ENCODE measurements around the gene ICAM3.
A peak's percentile ranks its signal among the peaks of the same experiment; 100 is the strongest.

The ICAM3 gene

DNA sequence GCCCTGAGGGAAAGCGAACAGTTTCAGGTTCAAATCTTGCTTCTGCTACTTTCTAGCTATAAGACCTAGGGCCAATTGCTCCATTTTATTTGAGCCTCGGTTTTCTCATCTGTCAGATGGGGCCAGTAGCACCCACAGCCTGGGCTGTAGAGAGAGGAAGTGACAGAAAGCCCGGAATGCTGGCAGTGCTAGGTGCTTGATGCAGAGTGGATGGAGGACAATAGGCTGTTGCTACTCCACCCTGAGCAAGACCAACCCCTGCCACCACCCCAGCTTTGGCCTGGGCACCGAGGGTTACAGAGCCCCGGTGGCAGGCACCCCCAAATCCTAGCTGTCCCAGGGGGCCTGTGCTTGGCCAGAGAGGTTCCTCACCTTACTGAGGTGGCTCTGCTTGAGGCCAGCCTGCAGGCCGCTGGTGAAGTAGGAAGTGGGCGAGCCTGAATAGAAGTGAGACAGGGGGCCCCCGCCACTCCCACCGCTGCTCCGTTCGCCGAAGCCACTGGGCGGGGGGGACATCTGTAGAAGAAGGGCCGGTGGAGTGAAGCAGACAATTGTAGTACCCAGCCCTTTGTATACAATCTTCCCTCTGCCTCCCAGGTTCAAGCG is 21.5 kb downstream of the ICAM3 start:
- no peak for DNase-seq

DNA sequence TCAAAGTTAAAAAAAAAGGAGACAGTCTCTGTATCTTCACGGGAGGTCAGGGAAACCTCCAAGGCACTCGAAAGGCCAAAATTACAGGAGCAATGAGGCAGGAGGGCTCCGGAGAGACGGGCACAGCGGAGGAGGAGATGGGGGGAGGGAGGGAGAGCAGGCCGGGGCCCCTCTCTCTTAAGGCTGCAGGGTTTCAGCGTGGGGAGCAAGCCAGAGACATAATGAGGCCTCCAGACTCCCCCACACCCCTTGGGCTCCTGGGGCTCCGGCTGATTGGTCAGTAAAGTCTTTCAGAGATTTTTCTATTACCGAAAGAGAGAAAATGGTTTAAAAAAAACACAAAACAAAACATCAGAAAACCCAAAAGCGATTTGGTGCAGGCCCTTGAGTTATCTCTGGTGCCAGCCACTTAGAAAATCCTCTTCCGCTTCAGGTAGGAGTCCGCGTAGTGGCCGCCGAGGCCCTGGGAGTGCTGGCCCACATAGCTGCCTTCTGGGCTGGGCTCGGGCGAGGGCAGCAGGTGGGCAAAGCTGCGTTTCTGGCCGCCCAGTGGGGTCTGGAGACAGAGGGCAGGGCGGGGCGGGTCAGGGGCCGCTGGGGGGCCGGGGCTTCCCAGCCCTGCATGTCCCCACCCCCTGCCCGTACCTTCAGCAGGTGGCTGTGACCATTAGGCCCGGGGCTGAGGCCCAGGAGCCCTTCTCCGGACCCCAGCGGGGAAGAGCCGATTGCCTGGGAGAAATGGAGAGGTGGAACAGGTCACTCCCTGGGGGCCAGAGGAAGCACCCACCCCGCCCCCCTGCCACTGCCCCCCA is 22.2 kb downstream of the ICAM3 start:
- DNase-seq: no peak

DNA sequence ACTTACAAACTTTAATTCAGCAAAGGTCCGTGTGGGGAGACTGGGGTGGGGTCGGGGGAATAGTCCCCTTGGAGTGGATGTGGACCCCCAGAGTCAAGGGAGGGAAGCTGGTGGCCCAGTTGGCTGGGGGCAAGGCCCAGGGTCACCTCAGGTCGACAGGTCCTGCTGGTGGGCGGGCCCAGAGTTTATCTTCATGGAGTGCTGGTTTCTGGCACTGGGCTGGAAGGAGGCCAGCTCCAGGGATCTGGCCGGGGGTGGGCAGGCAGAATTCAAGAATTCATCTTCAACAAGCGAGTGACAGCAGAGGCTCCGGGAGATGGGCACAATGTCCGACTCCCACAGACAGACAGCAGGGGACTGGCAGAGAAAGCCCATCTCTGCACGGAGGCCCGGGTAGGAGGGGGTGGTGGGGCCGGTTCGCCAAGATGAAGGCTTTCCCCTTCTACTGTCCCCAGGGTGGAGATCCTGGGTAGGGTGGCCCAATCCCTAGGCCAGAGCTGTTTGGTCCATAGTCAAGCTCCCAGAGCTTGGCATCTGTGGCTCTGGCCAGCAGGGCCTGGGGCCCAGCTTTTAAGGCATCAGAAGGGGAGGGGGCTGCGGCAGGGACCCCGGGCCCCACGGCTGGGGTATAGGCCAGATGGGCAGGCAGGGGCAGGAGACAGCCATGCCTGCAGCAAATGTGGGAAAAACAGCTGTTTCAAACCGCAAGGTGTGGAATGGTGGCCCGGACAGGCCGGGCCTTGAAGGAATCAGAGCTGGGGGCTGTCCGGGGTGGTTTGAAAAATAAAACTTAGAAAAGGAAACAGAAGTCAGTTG is 23.0 kb downstream of the ICAM3 start:
- no peak for DNase-seq

DNA sequence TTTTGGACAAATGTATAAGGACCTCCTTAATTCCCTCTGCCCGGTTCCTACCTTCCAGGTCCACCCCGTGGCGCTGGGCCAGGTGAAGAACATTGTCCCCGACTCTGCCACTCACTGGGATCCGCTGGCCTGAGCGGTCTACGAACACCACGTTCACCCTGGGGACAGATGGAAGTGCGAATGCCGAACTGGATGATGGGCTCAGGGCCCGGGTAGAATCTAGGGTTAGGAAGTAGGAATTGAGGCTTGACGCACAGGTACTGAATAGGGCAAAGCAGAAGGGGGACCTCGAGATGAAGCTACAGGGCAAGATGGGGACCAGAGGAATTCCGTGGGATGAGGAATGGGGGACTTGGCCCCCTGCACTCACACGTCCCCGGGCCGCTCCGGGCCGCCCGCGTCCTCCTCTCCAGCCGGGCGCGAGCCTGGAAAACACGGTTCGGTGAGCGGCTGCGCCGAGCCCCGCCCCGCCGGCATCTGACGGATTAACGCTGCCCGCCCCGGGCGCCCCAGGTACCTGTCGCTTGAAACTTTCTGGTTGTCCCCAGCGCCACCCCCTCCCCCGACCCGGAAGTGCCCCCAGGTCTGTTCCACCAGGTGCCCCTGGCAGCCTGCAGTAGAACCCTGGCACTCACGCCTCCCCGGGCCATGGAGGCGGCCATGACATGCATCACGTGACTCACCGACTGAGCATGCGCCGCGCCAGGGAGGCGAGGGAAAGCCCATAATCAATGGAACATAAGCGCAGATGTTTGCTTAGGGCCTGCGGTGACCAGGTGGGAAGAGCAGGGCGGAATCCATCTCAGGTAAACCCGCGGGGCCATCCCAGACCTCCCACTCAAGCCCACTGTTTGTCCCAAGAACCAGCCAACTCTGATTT is 23.8 kb downstream of the ICAM3 start, which contains the start of gene FDX2:
FDX2 (minus strand) TSS at position 681 of the 880 bp plus-strand sequence; CDS start at position 662, 19 bp downstream.
- DNase-seq: peak; percentile 92

DNA sequence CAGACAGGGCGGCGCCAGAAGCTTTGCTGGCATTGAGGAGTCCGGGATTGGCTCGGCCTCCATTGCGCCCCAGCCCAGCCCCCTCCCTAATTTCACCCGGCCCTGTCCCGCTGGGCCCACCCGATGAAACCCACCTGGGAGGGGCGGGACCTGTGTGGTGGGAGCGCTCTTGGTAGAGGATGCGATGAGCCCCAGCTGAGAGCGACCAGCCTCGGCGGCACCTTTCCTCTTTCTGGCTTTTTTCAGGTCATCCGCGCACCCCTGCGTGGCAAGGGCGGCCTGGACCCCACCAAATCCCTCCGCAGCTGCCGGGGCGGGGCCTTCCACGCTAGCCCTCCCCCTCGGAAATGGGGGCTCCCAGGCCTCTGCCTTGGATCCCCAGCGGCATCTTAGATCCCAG is 30.0 kb downstream of the ICAM3 start, which contains the start of gene ZGLP1:
ZGLP1 (minus strand) TSS at position 393 of the 400 bp plus-strand sequence.
- no peak for DNase-seq

DNA sequence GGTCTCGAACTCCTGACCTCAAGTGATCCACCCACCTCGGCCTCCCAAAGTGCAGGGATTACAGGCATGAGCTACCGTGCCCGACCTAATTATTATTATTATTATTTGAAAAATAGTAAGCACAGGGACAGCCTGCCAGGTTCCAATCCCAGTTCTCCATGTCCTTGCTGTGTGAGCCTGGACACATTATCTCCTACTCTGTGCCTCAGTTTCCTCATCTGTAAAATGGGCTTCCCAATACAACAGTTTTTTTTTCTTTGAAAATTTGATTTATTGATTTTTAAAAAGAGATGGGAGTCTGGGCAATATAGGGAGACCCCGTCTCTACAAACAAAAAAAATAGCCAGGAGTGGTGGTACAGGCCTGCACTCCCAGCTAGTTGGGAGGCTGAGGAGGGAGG is 33.1 kb downstream of the ICAM3 start:
- no peak for DNase-seq

DNA sequence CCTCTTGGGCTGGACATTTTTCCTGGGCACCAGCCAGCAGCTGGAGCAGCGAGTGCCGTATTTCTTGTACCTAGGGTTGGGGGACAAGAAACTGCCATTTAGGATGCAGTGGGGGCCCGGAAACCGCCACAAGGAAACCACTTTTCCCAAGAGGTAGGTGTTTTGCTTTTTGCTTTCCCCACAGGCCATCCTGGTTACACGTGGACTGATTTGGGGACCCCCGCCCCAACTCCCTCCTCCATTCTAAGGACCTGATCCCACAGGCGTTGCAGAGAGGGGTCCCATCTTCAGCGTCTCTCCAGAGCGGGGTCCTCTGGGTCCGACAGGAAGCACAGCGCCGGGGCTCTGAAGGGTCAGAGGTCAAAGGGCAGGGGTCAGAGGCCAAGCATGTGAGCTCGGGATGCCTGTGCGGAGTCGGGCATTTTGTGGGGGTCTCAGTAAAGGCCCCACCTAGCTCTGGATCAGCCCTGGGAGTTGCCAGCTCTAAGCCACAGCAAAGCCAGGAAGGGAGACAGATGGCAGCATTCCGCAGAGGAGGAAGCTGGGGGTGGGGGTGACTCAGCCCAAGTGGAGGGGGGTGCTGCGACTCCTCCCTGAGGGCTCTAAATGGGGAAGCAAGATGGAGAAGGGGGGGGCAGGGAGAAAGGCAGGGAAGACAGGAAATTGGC is 34.2 kb downstream of the ICAM3 start:
- DNase-seq: no peak

DNA sequence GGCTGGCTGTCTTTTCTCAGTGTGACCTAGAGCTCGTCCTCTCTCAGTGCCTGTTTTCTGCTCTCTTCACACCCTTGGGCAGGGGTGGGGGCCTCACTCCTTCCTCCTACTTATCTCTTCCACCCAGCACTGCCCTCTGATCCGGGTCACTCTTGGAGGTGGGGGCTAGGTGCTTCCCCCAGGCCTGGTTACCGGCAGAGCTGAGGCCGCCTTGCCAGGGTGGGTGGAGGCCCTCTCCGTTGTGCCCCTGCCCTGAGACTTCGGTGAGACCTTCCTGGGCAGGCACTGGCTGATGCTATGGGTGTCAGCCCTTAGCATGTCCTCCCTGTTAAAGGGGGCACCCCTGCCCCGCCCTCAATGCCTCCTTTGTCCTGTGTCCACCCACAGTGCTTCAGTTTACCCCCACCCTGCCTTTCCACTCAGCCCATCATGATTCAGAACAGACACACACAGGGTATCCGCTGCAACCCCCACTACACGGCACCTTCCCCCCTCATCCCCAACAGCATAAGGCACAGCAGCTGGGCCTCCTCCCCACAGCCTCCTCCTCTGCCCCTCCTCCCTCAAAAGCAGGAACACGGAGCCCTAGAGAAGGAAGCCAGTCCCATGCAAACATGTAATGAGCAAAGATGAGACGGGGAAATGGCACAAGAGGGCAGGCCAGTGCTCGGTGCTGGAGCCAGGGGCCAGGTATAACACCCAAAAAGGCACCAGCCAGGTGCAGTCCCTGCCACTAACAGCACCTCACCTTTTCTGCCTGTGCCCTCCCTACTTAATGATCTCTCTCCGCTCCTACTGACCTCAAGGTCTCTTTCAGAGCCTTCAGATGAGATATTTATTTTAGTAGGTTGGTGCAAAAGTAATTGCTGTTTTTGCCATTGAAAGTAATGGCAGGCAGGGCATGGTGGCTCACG is 39.6 kb downstream of the ICAM3 start:
- DNase-seq: no peak

DNA sequence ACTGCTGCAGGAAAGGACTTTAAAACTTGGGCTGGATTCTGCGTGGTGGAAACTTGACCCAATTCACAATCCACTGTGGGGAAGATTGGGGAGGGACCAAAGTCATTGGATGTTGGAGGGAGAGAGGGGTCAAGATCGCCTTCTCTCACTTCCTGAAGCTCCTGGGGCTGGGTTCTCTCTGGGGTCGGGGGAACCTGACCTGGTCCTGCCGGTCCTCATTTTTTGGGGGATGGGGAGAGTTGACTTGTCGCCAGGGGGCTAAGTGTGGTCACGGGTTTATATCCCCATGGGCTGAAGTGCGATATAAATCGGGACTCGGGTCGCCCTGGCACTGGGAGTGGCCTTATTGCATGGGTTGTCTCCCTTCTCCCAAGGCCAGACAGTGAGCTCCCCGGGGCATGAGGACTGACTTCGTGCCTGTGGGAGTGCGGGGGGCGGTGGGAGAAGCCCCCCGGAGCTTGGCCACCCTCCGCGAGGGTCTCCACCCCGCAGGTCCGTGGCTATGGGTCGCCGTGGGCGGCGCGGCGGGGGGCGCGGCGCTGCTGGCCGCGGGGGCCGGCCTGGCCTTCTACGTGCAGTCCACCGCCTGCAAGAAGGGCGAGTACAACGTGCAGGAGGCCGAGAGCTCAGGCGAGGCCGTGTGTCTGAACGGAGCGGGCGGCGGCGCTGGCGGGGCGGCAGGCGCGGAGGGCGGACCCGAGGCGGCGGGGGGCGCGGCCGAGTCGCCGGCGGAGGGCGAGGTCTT is 43.4 kb downstream of the ICAM3 start:
- no peak for DNase-seq

DNA sequence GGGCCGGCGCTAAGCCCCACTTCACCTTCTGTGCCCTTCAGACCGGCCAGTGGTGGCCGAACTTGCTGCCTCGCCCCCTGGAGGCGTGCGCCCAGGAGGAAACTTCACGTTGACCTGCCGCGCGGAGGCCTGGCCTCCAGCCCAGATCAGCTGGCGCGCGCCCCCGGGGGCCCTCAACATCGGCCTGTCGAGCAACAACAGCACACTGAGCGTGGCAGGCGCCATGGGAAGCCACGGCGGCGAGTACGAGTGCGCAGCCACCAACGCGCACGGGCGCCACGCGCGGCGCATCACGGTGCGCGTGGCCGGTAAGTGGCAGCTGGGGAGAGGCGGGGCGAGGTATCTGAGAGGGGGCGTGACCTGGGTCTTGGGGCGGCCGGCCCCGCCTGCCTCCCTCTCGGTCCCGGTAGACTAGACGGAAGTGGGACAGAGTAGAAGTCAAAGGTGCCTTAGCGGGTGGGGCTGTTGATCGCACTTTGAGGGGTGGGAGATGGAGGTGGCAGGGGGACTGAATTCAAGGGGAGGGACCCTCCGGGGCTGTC is 44.0 kb downstream of the ICAM3 start:
- peak; percentile 70 for DNase-seq

DNA sequence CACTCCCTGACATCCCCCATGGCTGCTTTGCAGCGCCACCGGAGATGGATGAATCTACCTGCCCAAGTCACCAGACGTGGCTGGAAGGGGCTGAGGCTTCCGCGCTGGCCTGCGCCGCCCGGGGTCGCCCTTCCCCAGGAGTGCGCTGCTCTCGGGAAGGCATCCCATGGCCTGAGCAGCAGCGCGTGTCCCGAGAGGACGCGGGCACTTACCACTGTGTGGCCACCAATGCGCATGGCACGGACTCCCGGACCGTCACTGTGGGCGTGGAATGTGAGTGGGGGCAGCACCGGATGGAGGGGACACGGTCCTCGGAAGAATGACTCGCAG is 45.1 kb downstream of the ICAM3 start:
- DNase-seq: no peak

DNA sequence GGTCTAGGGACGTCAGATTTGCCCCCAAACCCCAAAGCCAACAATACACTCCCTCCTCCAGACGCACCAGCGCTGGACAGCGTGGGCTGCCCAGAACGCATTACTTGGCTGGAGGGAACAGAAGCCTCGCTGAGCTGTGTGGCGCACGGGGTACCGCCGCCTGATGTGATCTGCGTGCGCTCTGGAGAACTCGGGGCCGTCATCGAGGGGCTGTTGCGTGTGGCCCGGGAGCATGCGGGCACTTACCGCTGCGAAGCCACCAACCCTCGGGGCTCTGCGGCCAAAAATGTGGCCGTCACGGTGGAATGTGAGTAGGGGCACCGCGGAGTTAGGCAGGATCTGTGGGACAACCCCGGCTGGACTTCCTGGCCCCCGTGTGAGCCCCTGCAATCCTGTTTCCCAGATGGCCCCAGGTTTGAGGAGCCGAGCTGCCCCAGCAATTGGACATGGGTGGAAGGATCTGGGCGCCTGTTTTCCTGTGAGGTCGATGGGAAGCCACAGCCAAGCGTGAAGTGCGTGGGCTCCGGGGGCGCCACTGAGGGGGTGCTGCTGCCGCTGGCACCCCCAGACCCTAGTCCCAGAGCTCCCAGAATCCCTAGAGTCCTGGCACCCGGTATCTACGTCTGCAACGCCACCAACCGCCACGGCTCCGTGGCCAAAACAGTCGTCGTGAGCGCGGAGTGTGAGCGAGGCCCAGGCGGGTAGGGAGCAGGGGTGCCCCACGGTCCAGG is 45.6 kb downstream of the ICAM3 start:
- no peak for DNase-seq

DNA sequence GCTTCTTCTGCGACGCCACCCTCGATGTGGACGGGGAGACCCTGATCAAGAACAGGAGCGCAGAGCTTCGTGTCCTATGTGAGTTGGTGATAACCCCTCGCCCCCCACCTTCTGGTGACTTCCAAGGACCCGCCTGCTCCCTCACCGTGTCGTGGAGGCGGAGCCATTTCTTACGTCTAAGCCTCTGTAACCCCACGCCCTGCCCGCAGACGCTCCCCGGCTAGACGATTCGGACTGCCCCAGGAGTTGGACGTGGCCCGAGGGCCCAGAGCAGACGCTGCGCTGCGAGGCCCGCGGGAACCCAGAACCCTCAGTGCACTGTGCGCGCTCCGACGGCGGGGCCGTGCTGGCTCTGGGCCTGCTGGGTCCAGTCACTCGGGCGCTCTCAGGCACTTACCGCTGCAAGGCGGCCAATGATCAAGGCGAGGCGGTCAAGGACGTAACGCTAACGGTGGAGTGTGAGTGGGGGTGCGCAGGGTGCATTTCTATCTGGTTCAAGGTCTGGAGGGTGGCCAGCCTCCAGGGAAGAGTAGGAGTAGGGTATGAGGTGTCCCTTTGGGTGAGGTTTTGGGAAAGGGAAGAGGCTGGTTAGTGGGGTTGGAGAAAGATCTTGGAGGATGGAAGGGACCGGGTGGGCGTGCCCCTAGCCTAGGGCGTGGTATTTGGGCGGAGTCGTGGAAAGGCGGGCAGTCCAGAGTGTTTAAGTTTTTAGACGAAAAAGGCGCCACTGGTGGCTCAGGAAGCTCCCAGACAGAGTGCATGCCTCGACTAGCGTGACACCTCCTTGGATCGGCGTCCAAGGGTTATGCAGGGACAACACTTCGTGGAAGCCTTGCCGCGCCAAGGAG is 46.4 kb downstream of the ICAM3 start:
- no peak for DNase-seq

DNA sequence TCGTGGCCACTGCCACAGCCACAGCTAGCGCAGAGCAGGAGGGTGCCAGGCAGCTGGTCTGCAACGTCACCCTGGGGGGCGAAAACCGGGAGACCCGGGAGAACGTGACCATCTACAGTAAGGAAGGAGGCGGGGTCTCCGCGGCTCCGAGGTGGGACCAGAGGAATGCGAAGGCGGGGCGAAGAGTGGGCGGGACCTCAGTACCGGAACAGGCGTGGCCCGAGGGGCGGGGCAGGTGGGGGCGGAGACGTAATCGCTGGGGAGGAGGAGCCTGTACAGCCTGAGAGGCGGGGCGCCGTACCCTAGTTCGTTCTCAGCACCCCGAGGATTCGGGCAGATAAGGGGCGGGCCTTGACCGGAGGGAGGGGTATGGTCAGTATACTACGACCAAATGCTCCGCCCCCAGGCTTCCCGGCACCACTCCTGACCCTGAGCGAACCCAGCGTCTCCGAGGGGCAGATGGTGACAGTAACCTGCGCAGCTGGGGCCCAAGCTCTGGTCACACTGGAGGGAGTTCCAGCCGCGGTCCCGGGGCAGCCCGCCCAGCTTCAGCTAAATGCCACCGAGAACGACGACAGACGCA is 47.1 kb downstream of the ICAM3 start:
- peak; percentile 71 for DNase-seq

DNA sequence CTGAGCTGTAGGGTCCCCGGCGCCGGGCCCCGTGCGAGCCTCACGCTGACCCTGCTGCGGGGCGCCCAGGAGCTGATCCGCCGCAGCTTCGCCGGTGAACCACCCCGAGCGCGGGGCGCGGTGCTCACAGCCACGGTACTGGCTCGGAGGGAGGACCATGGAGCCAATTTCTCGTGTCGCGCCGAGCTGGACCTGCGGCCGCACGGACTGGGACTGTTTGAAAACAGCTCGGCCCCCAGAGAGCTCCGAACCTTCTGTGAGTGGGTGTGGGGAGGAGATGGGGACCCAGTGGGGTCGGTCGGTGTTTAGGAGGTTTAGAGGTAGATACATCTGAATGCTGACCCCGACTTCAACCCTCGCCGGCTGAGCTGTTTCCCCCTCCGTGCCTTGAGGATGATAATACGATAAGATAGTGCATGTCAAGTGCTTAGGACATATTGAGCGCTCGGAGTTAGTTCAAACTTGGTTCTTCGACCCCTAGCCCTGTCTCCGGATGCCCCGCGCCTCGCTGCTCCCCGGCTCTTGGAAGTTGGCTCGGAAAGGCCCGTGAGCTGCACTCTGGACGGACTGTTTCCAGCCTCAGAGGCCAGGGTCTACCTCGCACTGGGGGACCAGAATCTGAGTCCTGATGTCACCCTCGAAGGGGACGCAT is 47.7 kb downstream of the ICAM3 start:
- DNase-seq: no peak

DNA sequence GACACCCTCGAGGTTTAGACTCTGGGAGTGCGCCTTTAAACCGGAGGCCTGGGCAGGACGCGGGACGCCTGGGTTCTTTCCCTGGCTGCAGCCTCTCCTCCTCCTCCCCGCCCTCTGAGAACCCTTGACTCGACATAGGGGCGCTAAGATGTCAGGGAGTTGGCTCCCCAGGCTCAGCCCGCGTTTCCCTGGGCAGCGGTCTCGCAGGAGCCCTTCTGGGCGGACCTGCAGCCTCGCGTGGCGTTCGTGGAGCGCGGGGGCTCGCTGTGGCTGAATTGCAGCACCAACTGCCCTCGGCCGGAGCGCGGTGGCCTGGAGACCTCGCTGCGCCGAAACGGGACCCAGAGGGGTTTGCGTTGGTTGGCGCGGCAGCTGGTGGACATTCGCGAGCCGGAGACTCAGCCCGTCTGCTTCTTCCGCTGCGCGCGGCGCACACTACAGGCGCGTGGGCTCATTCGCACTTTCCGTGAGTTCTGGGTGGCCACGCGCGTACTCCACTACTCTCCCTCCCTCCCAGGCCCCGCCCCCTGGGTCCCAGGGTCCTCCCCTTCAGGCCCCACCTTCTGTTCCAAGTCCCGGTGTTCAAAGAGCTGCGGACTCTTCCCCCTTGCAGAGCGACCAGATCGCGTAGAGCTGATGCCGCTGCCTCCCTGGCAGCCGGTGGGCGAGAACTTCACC is 48.4 kb downstream of the ICAM3 start:
- DNase-seq: peak; percentile 62
